Dedifferentiated amniotic fluid mesenchymal stem cell (primary cell): ENCODE data around the gene TAL1.
A peak's percentile ranks its signal among the peaks of the same experiment; 100 is the strongest.
"Not testable (repeated sequence)": the region's sequence is repeated elsewhere in the genome, so short reads cannot be mapped to it uniquely, and the experiment has no call there.

Experiments
- DNase-seq: peaks from one replicate; pipeline ENCODE4 v3.0.0-alpha.2; 2016; ENCODE audit errors: extremely low spot score

Gene TAL1

DNA sequence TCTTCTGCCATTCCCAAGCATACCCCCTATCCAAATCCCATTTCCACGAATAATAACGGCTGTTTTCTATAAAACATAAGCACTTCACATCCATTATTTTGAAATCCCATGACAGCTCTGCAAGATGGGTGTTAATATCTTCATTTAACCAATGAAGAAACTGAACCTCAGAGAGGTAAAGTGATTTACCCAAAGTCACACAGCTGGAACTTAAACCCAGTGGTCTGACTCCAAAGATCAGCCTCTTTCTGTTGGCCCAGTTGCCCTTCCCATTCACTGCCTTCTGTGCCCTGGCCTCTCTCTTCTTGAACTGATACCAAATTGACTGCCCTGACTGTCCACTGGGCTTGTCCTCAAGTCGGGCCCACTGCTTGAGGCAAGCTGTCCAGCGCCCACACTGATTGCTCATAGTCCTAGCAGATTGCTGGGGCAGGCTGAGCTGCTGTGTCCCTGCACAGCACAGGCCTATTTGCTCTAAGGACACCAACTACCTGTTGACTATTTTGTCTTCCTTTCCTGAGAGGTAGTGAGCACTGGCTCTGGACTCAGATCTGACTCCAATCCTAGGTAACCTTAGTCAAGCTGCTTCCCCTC lies 19.3 kb downstream of the TAL1 start:
- DNase-seq: no peak

DNA sequence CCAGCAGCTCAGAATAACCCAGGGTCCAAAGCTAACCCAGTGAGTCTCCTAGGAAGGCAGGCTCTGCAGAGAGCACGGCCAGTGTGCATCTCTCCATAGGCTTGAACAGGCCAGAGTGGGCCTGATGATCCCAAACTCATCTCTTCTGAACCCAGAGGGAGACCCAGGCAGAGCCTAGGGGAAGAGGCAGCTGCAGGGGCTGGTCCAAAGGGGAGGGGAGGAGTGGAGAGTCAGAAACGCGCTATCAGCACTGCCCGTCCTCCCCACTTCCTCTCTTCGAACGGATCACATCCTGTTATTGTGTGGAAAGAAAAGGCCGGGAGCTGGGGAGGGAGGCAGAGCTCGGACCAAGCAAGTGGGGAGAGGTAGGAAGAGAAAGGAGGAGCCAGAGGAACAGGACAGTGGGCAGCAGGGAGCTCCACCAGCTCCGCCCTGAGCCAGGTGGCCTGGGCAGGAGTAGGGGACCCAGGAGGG lies 20.2 kb downstream of the TAL1 start:
- DNase-seq: no peak

DNA sequence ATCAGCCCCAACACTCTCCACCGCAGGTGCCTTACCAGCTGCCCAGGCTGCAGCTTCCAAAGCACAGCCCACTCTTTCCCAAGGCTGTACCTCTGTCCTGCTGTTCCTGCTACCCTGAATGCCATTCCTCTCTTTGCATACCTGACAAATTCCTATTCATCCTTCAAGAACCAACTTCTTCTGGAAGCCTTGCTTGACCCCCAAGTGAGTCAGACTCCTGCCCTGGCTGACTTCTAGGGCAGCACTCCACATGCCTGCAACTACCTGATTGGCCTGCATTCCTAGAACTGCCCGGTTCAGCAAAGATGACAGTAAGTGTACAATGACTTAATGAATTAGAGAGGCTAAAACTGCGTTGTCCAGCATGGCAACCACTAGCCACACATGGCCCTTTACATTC lies 21.4 kb downstream of the TAL1 start:
- DNase-seq: no peak

DNA sequence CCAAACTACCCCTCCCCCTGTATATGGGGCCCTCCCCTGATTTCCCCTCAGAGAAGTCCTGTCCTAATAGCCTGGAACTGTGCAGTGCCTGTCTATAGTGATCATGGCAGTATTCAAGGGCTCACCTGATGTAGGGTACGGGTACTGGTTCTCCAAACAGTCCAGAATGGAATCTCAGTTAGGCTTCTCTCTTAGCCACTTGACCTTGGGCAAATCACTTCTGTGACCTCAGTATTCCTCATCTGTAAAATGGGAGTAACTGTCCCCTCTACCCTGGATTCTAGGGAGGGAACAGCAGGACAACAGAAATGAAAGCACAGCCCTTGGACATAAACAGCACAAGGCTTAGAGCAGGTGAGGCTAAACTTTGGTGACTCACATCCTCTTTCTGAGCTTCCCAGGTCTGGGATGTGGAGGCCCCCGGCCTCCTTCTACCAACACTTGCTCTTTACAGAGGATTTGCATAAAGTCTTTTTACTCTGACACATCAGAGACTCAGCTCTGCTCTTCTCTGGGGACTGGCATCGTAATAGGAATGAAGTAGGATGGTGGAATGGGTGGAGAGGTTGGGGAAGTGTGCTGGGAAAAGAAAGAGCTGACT lies 22.2 kb downstream of the TAL1 start:
- no peak for DNase-seq

DNA sequence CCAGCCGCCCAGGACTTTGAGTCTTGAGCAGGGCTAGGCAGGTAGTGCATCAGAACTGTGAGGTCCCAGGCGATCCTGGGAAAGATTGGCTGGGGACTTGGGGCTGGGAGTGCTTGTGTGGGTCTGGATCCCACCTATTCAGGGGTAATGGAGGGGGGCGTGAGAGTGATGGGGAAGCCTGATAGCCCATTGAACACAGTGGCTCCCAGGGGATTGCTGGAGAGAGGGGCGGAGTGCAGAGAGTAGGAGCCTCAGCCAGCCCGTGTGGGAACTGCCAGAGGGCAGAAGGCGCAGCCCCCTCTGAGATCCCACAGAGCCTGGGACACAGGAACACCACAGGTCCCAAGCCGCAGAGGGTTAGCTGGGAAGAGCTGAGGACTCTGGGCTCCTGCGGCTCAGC lies 22.9 kb downstream of the TAL1 start:
- DNase-seq: no peak

DNA sequence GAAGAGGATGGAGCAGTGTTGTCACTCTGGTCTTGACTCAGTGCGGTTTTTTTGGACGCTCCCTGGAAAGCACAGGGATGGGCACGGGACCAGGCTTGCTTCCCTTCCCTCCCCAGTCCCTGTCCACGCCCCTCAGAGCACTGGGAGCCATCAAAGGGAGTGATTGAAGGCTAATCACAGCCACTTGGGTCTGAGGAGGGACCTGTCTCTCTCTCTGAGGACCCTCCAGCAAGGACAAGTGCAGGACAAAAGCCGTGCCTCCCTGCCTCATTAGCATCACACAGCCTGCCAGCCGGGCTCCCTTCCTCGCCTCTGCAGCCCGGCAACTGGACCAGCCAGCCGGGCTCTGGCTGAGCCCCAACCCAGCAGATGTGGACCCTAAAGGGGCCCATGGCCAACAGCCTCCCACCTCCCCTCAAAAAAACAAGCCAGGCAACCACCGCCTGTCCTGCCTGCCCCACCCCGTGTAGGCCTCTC lies 23.6 kb downstream of the TAL1 start:
- no peak for DNase-seq

DNA sequence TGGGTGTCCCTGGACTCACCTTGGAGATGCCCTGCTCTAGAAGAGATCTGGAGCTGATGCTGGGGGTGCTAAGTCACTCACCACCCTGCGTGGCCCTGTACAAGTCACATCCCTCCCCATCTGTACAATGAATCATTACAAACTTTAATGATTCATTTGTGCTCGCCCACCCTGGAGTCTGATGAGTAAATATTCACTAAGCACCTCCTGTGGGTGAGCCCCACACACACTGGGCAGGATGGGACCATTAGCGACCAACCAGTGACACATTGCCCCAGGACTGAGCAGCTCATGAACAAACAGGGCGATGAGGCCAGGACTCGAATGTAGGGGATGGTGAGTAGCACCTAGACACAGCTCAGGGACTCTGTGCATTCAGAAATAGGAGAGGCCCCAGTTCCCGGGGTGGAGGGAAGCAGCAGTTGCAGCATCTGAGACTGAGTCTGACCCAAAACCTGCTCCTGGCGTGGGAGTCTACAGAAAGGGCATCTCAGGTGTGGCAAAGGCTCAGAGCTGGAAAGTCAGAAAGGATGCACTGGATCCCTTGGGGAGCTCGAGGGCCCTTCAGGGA lies 24.1 kb downstream of the TAL1 start:
- no peak for DNase-seq

DNA sequence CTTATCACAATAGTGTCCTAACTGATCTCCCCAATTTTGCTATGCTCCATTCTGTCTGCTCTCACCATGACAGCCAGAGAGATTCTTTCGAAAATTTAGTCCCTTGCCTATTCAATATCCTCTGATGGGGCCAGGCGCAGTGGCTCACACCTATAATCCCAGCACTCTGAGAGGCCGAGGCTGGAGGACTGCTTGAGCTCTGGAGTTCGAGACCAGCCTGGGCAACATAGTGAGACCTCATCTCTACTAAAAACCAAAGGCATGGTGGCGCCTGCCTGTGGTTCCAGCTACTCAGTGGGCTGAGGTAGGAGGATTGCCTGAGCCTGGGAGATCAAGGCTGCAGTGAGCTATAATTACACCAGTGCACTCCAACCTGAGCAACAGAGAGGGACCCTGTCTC lies 26.1 kb downstream of the TAL1 start:
- DNase-seq: no peak

DNA sequence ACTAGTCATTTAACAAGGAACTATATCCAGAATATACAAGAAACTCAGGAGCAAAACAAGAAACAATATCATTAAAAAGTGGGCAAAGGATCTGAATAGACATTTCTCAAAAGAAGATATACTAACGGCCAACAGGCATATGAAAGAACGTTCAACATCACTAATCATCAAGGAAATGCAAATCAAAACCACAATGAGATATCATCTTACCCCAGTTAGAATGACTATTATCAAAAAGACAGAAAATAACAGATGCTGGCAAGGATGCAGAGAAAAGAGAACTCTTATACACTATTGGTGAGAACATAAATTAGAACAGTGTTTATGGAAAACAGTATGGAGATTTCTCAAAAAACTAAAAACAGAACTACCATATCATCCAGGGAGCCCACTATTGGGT lies 28.5 kb downstream of the TAL1 start:
- DNase-seq: not testable (repeated sequence)

DNA sequence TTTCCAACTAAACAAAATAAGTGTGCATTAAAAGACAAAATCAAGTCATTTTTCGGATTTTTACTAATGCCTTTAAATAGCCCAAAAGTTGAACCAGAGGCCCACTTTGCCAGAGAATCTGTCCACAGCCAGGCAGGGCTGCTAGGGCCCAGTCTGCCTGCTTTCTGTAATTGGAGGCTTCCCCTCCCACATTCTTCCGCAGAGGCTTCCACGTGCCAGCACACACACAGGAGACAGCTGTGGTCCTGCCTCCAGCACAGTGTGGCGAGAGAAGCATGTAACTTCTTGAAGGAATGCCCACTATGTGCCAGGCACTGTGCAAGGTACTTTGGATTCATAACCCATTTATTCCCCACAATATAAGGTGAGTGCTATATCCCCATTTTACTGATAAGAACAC lies 30.8 kb downstream of the TAL1 start:
- DNase-seq: peak; percentile 16

DNA sequence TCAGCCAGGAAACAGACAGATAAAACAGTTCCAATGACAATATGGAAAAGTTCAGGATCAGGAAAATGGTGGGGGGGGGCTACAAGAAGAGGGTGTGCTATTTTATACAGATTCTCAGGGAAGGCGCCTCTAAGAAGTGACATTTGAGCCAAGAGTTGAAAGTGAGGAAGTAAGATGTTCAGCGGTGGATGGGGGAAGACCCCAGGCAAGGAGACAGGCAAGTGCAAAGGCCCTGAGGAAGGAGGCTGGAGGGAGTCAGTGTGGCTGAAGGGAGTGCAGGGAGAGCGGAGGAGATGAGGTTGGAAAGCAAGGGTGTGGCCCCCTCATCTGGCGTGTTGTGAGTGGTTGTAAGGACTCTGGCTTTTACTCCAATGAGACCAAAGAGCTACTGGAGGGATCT lies 33.8 kb downstream of the TAL1 start:
- no peak for DNase-seq

DNA sequence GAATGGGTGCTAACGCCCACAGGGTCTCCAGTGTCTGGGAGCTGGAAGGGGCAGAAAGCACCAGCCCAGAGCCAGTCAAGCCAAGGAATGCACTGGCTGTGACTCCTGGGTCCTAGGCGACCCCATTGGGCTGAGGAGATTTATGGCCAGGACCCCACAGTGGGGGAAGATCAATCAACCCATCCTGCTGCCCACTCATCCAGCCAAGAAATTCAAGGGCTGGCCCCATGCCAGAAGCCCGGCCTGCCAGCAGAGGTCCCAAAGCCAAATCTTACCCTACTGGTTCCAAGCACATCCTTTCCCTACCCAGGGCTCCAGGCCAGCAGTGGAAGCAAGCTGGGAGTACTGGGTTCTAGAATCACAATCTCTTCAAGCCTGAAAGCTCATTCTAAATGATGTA lies 35.4 kb downstream of the TAL1 start:
- DNase-seq: no peak

DNA sequence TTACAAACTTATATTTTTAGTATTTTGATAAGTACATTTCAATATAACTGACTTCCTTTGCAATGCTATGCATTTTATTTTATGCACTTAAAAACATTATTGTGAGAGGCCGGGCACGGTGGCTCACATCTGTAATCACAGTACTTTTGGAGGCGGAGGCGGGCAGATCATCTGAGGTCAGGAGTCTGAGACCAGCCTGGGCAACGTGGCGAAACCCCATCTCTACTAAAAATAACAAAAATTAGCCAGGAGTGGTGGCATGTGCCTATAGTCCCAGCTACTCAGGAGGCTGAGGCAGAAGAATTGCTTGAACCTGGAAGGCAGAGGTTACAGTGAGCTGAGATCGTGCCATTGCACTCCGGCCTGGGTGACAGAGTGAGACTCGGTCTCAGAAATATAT lies 36.0 kb downstream of the TAL1 start:
- not testable (repeated sequence) for DNase-seq

DNA sequence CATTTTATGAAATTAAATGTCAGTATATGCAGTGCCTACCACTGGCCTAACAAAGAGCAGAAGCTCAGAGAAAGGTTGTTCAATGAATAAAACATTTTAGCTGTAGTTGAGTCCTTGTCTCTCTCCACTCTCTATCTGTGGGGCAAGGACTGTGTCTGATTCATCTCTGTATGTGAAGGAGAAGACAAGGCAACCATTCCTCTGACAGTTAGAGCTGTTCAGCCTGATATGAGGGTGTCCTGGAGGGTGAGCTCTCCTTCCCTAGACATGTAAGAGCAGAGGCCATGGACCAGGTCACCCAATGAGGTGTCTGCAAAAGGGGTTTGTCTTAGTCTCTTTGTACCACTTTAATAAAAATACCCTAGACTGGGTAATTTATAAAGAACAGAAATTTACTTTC lies 37.7 kb downstream of the TAL1 start:
- no peak for DNase-seq

DNA sequence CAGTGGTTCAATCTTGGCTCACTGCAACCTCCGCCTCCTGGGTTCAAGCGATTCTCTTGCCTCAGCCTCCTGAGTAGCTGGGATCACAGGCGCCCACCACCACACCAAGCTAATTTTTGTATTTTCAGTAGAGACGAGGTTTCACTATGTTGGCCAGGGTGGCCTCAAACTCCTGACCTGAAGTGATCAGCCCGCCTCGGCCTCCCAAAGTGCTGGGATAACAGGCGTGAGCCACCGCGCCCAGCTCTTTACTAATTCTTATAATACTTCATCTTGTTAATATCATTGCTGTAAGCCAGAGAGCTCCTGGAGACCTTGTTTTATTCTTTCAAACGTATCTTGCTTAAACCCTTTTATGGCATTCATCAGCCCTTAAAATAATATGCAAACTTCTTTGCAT lies 38.5 kb downstream of the TAL1 start:
- DNase-seq: not testable (repeated sequence)

DNA sequence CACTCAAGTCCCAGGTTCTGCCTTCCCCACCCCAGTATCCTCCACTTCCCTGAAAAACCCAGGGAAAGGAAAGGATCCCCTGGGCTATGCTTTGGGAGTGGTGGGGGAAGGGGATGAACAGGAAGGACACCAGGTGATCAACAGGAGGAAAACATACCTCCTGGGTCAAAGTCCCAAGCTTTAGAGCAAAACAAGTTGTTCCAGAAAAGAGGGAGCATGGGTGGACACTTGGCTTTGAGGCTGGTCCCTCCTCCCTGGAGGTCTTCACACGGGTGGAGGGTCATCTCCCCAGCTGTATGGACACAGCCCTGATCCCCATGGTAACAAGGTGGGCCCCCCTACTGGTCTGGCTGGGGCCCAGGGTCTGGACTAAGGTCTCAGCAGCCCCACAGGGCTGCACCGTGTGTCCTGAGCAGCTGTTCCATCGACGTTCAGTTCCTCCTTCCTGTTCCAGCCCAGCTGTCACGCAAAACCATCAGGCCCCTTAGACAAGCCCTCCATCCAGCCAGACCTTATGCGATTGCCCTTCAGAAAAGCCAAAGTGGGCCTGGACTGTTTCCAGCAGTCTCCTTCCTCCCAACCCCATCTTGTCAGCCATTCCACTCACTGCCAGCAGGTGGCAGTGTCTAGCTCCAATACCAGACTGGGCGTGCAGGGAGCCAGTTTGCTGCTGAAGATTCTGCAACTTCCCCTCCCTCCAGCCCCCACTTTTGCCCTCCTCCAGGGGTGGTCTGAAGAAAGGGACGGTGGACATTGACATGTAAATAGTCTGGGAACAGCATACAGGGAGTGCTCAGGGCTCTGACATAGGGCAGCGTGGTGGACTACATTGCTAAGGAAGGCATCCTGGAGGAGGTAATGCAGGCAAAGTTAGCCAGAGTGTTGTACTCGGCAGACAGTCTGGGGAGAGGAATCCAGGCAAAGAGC lies 39.3 kb downstream of the TAL1 start:
- DNase-seq: peak; percentile 52

DNA sequence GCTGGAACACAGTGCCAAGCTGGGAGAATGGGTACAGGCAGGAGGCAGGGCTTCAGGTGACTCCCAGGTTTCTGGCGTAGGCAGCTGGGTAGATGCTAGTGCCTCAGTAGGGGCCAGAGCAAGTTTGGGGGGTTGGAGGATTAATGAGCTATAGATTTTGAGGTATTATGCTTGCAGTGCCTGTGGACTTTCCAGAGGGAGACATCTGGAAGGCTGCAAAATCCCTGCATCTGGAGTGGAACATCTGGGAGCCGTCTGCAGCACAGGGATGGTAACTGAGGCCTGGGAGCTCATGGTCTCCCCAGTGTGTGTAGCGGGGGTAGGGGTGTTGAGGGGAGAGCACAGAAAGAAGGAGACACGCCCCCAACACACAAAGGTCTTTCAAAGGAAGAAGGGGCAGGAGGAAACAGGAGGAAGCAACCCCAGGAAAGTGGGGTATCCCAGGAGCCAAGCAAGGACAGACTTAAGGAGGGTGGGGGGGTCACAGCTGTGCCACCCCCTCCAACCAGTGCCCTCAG lies 40.0 kb downstream of the TAL1 start:
- DNase-seq: no peak

DNA sequence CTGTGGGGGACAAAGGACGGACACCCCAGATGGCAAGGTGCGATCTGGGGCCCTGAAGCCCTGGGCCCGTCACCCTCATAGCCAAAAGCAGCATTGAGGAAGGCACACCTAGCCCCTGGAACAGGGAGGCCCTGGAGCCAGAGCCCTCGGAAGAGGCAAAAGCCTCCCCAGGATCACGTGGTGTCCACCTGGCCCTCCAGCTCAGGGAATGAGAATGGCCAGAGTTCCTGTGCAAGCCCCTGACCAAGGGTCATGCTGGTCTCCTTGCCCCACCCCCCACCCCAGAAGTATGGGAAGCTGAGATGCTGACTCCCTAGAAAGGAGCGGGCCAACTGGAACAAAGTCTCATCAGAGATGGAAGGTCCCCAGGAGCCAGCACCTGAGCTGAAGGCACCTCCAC lies 41.2 kb downstream of the TAL1 start:
- DNase-seq: no peak

DNA sequence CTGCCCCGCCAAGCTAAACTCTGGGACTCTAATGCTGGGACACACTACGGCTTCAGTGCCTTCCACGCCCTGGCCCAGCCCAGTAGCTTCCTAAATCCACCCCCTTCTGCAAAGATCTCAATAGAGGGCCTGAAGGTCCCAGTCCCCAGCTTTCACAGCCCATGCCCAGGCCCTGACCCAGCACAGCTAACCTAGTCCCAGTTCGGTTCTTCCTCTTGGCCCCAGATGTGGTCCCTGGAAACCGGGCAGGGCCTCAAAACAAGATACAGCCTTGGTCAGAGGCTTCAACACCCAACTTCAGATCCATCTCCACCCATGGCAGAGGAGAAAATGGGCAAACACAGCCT lies 41.5 kb downstream of the TAL1 start:
- no peak for DNase-seq

DNA sequence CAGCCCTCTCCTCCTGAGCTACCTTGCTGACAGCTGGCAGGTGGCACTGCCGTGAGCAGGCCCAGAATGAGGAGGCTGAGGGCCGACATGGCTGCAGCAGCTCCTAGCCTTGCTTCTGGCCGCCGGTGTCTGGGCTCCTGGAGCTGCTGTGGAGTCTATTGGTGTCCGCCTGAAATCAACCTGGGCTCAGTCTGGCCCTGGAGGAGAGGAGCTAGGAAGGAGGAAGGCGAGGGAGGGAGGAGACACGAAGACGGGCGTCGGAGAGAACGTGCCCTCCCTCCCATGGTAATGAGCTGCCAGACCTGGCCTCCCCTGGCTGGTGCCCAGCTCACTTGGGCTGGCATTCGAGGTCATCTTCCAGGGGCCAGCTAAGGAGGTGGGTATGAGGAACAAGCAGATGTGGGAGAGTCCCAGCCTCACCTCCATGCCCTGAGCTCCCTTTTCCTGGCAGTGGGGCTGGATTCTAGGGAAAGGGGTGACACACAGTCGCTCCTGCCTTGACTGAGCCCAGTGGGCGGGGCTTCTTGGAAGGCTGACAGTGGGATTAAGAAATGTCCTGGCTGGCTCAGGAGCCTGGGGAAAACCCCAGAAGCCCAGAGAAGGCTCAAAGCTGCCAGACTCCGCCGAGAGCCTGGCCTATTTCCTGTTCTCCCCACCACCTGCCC lies 42.0 kb downstream of the TAL1 start, which contains the start of gene PDZK1IP1:
Gene PDZK1IP1, minus strand, starts transcription at position 193 of the 665 bp plus-strand sequence. Its CDS starts 104 bp downstream, at position 89.
- DNase-seq: peak; percentile 22
